Measurements from ENCODE around the gene RGS16. TPM values are rescaled to one million over a fixed set of nuclear protein-coding genes. Genes with fewer than 3 reads are reported as not detected.

The RGS16 gene
- total RNA-seq, 1 donor from 2014 or later = 9.7 TPM

- Mint-ChIP-seq H3K27me3 (peaks cover 3% of the 10 kb centered on the region), H3K36me3 (no peaks in the 10 kb centered on the region), H3K9me3 (no peaks in the 10 kb centered on the region), H3K4me3 (no peak overlapping the region), H3K27ac (no peak overlapping the region), H3K4me1 (ENCODE audit: unreplicated experiment) (peaks cover 42% of the 10 kb centered on the region)
- DNase-seq (ENCODE audit: extremely low spot score, unreplicated experiment) = no peak
- TF ChIP-seq CTCF (conservative IDR thresholded peaks at IDR 0.05) = no peak
These were observed 20.8 kb upstream of the RGS16 start for GRCh38 chr1:182625024-182625423.

- TF ChIP-seq CTCF (conservative IDR thresholded peaks at IDR 0.05) = no peak
- H3K36me3 Mint-ChIP-seq = no peaks in the 10 kb centered on the region
These were observed 20.4 kb upstream of the RGS16 start for GRCh38 chr1:182624577-182624976.

GRCh38 chr1:182622901-182623528, 18.8 kb upstream of the RGS16 start:
- no peak for DNase-seq (ENCODE audit: extremely low spot score, unreplicated experiment)
- peaks cover 5% of the 10 kb centered on the region for H3K9me3 Mint-ChIP-seq
- H3K4me3 Mint-ChIP-seq = no peak overlapping the region
- no peak overlapping the region for H3K27ac Mint-ChIP-seq
- peaks cover 15% of the 10 kb centered on the region for H3K27me3 Mint-ChIP-seq
- no peaks in the 10 kb centered on the region for H3K36me3 Mint-ChIP-seq
- no peak for TF ChIP-seq CTCF (conservative IDR thresholded peaks at IDR 0.05)
- peaks cover 34% of the 10 kb centered on the region for H3K4me1 Mint-ChIP-seq (ENCODE audit: unreplicated experiment)

More at GRCh38 chr1:182624577-182624976, 20.4 kb upstream of the RGS16 start:
- H3K4me3 Mint-ChIP-seq = no peak overlapping the region
- no peak for DNase-seq (ENCODE audit: extremely low spot score, unreplicated experiment)
- H3K27me3 Mint-ChIP-seq = peaks cover 3% of the 10 kb centered on the region
- no peak overlapping the region for H3K27ac Mint-ChIP-seq
- no peaks in the 10 kb centered on the region for H3K9me3 Mint-ChIP-seq
- H3K4me1 Mint-ChIP-seq (ENCODE audit: unreplicated experiment) = peaks cover 38% of the 10 kb centered on the region

- H3K4me3 Mint-ChIP-seq = no peak overlapping the region
- no peak for TF ChIP-seq CTCF (conservative IDR thresholded peaks at IDR 0.05)
These were observed 17.7 kb upstream of the RGS16 start for GRCh38 chr1:182621906-182622305.

GRCh38 chr1:182620924-182621585, 16.9 kb upstream of the RGS16 start:
- Mint-ChIP-seq H3K4me1 (ENCODE audit: unreplicated experiment) (peaks cover 42% of the 10 kb centered on the region), H3K27ac (no peak overlapping the region), H3K27me3 (peaks cover 31% of the 10 kb centered on the region), H3K4me3 (no peak overlapping the region), H3K9me3 (peaks cover 5% of the 10 kb centered on the region), H3K36me3 (no peaks in the 10 kb centered on the region)
- no peak for TF ChIP-seq CTCF (conservative IDR thresholded peaks at IDR 0.05)
- no peak for DNase-seq (ENCODE audit: extremely low spot score, unreplicated experiment)

More at GRCh38 chr1:182621906-182622305, 17.7 kb upstream of the RGS16 start:
- Mint-ChIP-seq H3K27ac (no peak overlapping the region), H3K9me3 (peaks cover 5% of the 10 kb centered on the region), H3K36me3 (no peaks in the 10 kb centered on the region), H3K27me3 (peaks cover 23% of the 10 kb centered on the region), H3K4me1 (ENCODE audit: unreplicated experiment) (peaks cover 43% of the 10 kb centered on the region)
- DNase-seq (ENCODE audit: extremely low spot score, unreplicated experiment) = no peak
